ENCODE data around the gene ZCCHC3.

- no peak for TF ChIP-seq FOXK2 (IDR thresholded peaks at IDR 0.05)
- no peak for TF ChIP-seq FOXM1 (IDR thresholded peaks at IDR 0.05; ENCODE audit: borderline replicate concordance)
- TF ChIP-seq BHLHE40 (IDR thresholded peaks at IDR 0.05; ENCODE audit: borderline replicate concordance), result no peak
- no peak for TF ChIP-seq SP1 (IDR thresholded peaks at IDR 0.05)
- no peak for TF ChIP-seq LEF1 (IDR thresholded peaks at IDR 0.05; ENCODE audit: borderline replicate concordance)
- no peak for TF ChIP-seq TARDBP (IDR thresholded peaks at IDR 0.05)
- TF ChIP-seq SUZ12 (IDR thresholded peaks at IDR 0.05), result no peak
Observed at GRCh38 chr20:276620-277495, 20.5 kb upstream of the ZCCHC3 start.

Data from HEK293T (cell line).